ENCODE measurements around the gene PEX26. TPM values are rescaled to one million over a fixed set of nuclear protein-coding genes. Genes with fewer than 3 reads are reported as not detected.

The PEX26 gene
- total RNA-seq: 10 to 100 TPM; 15.1 to 18.4 TPM

- no peak for TF ChIP-seq CTCF (IDR thresholded peaks at IDR 0.05)
- H3K4me1 ChIP-seq: peaks cover 0 to 33% of the 10 kb centered on the region in 2 donors
- peak within 1 kb of the TSS; percentile 83 to 92 for H3K4me3 ChIP-seq
- peak within 1 kb of the TSS; percentile 83 to 85 for H3K27ac ChIP-seq
- peaks cover 31% of the 10 kb centered on the region for H3K36me3 ChIP-seq
- no peaks in the 10 kb centered on the region for H3K27me3 ChIP-seq
- peak; percentile 96 for DNase-seq (ENCODE audit: low spot score)
- no peaks in the 10 kb centered on the region for H3K9me3 ChIP-seq
Observed at GRCh38 chr22:18077639-18078328, at the start of gene PEX26. TSS of gene PEX26 (plus strand) at chr22:18077990. CDS start at chr22:18078377, 387 bp downstream.

GRCh38 chr22:18028817-18029527 lies 48.8 kb upstream of the PEX26 start:
- Histone ChIP-seq H3K4me1 (peaks cover 0 to 29% of the 10 kb centered on the region in 2 donors), H3K27me3 (no peaks in the 10 kb centered on the region), H3K36me3 (no peaks in the 10 kb centered on the region), H3K27ac (no peak overlapping the region), H3K9me3 (no peaks in the 10 kb centered on the region), H3K4me3 (no peak overlapping the region)
- no peak for DNase-seq (ENCODE audit: low spot score)
- no peak for TF ChIP-seq CTCF (IDR thresholded peaks at IDR 0.05)

- peaks cover 0 to 24% of the 10 kb centered on the region in 2 donors for H3K4me1 ChIP-seq
- H3K36me3 ChIP-seq: no peaks in the 10 kb centered on the region
- DNase-seq (ENCODE audit: low spot score): no peak
- H3K27ac ChIP-seq: no peak overlapping the region
- H3K4me3 ChIP-seq: no peak overlapping the region
- no peaks in the 10 kb centered on the region for H3K27me3 ChIP-seq
- TF ChIP-seq CTCF (IDR thresholded peaks at IDR 0.05): no peak
- H3K9me3 ChIP-seq: no peaks in the 10 kb centered on the region
Observed at GRCh38 chr22:18029686-18030267, 48.0 kb upstream of the PEX26 start.

GRCh38 chr22:18031695-18032454 lies 45.9 kb upstream of the PEX26 start:
- H3K4me1 ChIP-seq: peaks cover 0 to 19% of the 10 kb centered on the region in 2 donors
- H3K36me3 ChIP-seq: no peaks in the 10 kb centered on the region
- H3K4me3 ChIP-seq: no peak overlapping the region
- TF ChIP-seq CTCF (IDR thresholded peaks at IDR 0.05): no peak
- no peak for DNase-seq (ENCODE audit: low spot score)
- no peaks in the 10 kb centered on the region for H3K9me3 ChIP-seq
- H3K27ac ChIP-seq: peak overlapping the region in 1 of 2 donors; percentile 67
- no peaks in the 10 kb centered on the region for H3K27me3 ChIP-seq

- no peak overlapping the region for H3K4me3 ChIP-seq
- H3K4me1 ChIP-seq: peaks cover 0 to 19% of the 10 kb centered on the region in 2 donors
- no peaks in the 10 kb centered on the region for H3K27me3 ChIP-seq
- no peaks in the 10 kb centered on the region for H3K36me3 ChIP-seq
- no peak for TF ChIP-seq CTCF (IDR thresholded peaks at IDR 0.05)
- no peaks in the 10 kb centered on the region for H3K9me3 ChIP-seq
- H3K27ac ChIP-seq: peak overlapping the region in 1 of 2 donors; percentile 67
- DNase-seq (ENCODE audit: low spot score): no peak
Observed at GRCh38 chr22:18032455-18033101, 45.2 kb upstream of the PEX26 start.
